Measurements from ENCODE around the gene CADM1.

Gene CADM1

DNA sequence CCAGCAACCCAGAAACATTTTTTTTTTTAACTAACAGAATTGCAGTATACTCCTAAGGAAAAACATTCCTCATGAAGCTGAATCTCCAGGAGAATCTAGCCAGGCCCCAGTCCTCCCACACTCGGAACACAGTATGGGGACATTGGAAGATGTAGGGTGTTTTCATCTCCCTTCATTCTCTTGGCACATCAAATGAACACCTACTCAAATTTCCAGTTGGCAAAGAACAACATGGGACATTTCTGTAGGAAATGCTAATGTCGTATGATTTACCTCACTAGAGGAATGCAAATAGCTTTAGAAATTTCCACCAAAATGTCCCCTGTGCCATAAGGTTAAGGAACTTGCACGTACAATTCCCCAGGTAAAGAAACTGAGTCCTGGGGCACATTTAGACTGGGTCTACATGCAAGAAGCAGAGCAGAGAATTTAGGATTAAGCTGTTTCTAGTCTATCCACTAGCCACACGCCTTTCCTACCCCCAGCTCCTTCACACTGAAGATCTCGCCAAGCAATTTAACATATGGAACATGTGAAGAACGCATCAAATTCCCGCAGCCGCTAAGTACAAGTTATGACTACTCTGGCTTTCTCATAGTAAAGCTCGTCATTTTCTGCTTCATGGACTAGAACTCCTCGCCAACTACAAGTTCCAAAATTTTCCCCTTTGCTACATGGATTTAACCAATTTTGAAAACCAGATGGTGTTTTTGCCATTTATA lies 2.9 kb upstream of the CADM1 start:
- DNase-seq = no peak

GRCh38 chr11:115505175-115505574 lies 960 bp upstream of the CADM1 start:
- DNase-seq = no peak

GRCh38 chr11:115503886-115504275 lies 334 bp downstream of the CADM1 start:
- no peak for DNase-seq

GRCh38 chr11:115503083-115503885 lies 931 bp downstream of the CADM1 start:
- DNase-seq = no peak

GRCh38 chr11:115502636-115503082 lies 1.6 kb downstream of the CADM1 start:
- no peak for DNase-seq

DNA sequence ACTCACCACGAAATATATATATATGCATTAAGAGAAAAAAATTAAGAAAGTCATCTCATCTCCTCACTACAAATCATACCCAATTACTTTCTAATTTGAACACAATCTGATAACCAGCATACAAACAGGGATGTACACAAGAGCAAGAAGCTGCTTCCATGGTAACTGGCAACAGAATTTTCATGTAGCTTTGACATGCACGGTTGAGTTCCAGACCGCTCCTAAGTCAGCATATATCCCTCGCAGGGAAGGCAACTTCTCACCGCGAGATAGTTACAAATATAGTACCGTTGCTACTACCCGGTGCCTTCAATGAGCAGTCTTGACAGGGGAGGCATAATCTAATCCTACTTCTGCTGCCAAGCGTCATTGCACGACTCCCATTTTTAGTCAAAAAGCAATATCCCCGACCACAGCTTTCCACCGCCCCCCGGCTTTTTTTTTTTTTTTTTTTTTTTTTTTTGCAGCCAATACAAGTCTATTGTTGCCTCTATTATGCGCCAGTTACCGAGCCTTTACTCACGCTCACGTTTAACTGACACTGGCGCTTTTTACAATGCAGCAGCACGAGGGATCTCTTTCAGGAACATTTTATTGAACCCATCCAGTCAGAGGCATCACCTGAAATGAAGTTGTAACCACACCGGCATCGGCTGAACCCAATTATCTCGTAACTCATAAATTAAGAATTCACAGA lies 2.2 kb downstream of the CADM1 start:
- DNase-seq = no peak

DNA sequence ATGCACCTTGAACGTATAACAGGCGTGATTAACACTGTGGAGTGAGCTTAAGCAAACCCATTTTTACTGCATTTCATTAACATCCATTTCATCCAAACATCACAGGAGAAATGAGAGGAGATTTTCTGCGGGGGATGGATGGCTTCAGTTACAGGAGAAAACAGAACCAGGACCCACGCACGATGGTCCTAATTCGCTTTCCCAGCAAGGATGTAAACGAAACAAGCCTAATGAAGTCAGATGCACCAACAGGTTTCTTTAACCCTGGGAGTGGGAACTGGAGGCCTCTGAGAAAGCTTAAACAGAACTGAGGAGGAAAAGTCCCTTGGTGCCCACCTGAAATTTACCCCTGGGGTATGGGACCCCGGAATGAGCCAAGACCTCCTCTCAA lies 2.7 kb downstream of the CADM1 start:
- DNase-seq = no peak

GRCh38 chr11:115500547-115501501 lies 3.4 kb downstream of the CADM1 start:
- no peak for DNase-seq

DNA sequence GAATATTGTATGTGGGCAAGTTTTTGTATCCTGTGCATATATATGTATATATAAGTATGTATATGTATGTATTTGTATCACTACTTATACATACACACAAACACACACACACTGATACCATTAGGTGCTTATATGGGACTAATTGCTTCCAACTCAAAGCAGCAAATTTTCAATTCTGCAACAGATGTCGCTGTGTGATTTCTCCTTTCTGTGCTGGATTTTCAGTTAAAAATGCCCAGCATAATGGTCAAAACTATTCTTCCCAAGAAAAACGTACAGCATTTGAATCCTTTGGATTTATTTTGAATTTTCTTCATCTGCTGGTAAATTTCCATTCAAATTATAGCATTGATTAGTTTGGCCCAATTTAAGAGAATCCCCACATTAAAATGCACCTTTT lies 4.3 kb downstream of the CADM1 start:
- no peak for DNase-seq

GRCh38 chr11:115499241-115499799 lies 4.9 kb downstream of the CADM1 start:
- DNase-seq = no peak

GRCh38 chr11:115498354-115498753 lies 5.9 kb downstream of the CADM1 start:
- DNase-seq = no peak

DNA sequence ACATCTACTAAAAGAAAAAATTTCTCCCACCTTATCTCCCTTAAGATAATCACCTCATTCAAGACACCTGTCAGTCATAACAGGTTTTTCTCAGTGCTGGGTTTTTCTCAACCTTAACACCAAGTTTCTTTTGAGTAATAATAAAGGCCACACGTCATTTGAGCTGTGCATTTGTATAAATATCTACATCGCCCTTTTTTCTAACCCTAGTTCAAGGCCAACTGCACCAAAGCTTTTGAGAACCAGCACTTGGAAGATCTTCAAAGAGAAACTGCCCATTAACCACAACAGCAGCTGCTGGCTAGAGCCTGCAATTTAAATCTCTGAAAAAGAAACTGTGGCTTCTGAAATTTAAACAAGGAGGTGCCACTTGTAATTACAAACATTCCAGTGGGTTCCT lies 6.9 kb downstream of the CADM1 start:
- no peak for DNase-seq

DNA sequence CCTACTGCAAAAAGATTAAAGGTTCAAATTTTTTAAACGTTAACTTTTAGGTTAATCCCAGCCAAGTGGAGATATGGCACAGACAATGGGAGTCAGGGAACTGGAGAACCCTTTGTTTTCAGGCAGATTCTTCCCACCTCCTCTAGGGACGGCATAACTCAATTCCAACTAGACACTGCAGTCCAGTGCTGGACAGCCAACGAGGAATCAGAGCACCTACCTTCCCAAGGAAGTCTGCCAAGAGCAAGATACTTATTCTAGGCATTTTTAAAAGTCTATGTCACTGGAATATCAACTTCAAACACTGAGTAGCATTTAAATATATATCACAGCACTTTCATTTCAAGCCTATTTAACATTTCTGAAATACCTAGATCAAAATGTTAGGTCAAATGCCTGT lies 7.3 kb downstream of the CADM1 start:
- DNase-seq = no peak

- no peak for DNase-seq
Measured at GRCh38 chr11:115493905-115494304, 10.3 kb downstream of the CADM1 start.

GRCh38 chr11:115493488-115493887 lies 10.7 kb downstream of the CADM1 start:
- DNase-seq = no peak

- no peak for DNase-seq
Measured at GRCh38 chr11:115489466-115489865, 14.7 kb downstream of the CADM1 start.

GRCh38 chr11:115488945-115489344 lies 15.3 kb downstream of the CADM1 start:
- DNase-seq = no peak

- no peak for DNase-seq
Measured at GRCh38 chr11:115481528-115481927, 22.7 kb downstream of the CADM1 start.

DNA sequence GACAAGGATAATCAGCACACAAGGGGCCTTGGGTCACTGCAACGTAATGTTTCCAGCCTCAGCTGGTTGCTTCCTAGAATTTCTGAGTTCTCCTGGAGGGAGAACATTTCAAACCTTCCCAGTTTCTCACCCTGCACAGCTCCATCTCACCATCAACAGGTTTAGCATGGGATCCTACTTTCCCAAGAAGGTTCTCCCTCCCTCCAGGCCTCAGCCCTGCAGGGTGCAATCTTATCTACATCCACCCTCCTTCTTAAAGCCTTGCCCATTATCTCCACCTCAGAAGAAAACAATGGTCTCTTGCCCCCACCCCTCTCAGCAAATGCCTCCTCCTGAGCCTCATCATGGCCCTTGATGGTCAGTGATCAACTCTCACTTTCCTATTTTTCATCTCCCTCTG lies 23.6 kb downstream of the CADM1 start:
- no peak for DNase-seq

DNA sequence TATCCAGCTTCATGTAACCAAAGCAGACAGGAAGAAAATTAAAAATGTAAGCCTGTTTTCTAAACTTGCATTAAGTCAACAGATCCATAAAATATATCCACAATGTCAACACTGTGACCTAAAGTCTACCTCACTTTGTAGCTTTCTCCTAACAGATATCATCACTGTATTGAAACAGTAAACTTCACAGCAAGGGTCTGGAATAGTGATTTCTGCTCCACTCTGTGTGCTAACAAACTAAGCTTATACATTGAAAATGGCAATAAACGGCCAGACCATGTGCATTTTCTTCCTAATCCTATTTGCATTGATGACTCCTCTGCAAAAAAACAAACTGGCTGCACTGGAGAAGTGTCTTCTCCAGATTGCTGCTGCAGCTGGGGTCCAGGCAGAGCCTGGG lies 26.8 kb downstream of the CADM1 start:
- no peak for DNase-seq

DNA sequence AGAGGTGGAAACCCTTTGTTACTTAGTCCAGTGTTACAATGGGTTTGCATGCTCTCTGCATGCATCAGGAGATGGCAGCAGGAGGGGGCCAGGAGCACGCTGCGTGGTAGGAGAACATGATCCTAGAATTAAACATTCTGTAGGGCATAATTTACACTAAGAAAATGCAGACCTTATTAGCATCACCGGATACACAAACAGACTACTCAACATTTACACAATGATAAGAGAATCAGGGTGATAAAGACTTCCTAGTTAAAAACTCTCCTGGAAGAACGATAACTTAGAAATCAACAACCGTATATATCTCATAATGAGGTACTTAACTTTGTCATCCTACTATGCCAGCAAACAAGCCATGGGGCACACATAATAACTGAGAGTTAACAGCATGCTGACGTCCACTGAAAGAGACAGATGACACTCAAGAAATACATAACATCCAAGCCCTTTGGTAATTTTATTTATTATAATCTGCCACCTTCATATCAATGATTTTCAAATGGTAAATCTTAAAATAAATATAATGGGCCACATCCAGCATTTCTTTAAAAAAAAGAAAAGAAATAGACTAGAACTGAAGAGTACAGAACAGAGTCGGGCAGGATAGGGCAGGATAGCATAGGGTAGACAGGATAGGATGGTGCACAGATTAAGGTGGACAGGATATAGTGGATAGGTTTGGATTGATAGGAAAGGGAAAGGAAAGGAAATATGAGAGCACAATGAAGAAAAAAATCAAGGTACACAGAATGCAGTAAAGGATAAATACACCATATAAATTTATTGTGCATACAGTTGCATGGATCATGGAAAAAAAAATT lies 27.5 kb downstream of the CADM1 start:
- no peak for DNase-seq

Measured in SIG-M5 (cell line).